Inflammatory macrophage (primary cell): ENCODE data around the gene PGRMC2.
"Not testable (repeated sequence)": the region's sequence is repeated elsewhere in the genome, so short reads cannot be mapped to it uniquely, and the experiment has no call there.

ENCODE experiments used
- DNase-seq, 2 donors: peaks; one replicate each; pipeline ENCODE4 v3.0.0-alpha.2; 2020 to 2022

Gene PGRMC2

DNA sequence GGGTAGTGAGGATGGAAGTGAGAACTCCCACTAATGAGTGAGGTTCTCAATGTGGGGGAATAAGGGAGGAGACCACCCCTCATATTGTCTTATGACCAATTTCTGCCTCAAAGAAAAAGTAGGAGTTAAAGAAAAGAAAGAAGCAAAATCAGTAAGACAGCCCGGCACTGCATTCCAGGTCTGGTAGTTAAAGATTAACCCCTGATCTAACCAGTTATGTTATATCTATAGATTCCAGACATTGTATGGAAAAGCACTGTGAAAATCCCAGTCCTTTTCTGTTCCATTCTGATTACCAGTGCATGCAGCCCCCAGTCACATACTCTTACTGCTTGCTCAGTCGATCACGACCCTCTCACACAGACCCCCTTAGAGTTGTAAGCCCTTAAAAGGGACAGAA, 20.4 kb downstream of the PGRMC2 start:
- not testable (repeated sequence) for DNase-seq

GRCh38 chr4:128265550-128265949, 22.1 kb downstream of the PGRMC2 start:
- not testable (repeated sequence) for DNase-seq

- not testable (repeated sequence) for DNase-seq
Observed at GRCh38 chr4:128259889-128260288, 27.7 kb downstream of the PGRMC2 start.

DNA sequence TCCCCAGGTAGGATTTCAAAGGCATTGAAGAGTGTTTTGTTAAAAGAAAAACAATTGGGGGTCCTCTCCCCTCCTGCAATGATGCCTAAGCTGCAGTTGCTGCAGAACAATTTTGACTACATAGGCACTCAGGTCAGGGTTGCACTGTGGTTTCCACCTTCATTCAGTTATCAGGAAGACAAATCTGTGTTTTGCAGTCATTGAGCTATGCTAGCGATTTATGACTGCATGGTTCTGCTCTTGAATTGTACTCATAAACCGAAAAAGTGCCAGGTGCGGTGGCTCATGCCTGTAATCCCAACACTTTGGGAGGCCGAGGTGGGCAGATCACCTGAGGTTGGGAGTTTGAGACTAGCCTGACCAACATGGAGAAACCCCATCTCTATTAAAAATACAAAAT, 29.4 kb downstream of the PGRMC2 start:
- DNase-seq, result not testable (repeated sequence)

DNA sequence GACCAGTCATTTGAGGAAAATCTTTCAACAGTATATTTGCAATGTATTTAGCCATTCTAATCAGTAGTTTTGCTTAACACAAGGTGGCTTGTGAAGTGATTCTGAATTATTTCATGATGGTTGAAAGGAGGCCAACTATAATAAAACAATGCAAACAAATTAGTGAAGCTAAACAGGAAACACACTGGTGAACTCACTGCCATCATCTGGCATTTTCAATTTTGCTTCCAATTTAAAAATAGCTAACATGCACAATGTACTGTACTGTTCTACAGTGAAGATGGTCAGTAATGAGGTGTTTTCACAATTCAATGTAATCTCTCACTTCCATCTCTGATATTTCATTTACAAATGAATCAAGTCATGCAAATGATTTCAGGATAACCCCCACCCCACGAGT, 31.1 kb downstream of the PGRMC2 start:
- no peak for DNase-seq

DNA sequence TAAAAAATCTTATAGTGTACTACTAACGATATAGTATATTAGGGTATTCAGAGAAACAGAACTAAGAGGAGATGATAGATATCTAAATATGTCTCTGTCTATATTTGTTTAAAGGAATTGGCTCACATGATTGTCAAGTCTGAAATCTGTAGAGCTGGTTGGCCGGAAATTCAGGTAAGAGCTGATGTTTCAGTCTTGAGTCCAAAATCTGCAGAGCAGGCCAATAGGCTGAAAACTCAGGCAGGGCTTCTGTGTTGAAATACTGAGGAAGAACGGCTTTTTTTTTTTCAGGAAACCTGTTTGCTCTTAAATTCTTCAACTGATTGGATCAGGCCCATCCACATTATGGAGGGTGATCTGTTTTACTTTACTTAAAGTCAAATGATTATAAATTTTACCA, 31.7 kb downstream of the PGRMC2 start:
- no peak for DNase-seq

DNA sequence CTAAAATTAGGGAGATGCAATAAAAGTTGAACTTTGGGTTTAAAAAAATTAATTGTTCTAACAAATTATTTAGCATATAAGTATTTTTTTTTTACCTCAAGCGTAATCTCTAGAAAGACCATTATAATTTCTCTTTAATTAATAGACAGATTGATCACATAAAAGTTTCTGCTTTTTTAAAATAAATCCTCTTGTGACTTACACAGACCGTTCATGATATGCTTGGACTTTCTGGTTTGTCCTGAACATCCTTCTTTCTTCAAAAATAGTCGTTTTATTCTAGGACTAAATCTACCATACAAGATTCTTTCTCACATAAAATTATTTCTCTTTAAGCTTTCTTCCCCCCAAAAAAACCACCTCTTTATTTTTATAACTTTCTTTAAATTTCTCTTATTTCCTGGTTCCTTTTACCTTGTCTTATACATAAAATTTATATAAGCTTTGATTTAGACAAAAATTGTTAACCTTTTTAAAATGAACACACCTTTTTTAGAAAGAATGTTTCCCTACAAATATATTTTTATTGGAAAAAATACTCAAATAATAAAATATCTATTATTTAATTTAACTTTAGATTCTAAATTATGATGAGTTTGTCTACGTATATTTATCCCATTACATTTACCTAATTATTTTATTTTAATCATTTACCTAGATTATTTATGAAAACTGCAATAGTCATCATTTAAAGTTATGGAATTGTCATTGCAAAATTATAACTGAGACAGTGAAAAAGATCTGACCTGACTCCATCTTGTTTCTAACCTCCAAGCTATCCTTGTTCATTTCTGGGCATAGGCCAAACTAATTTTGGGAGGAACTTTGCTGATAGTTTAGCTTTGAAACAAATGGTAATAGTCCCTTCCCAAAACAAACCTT, 37.6 kb downstream of the PGRMC2 start:
- DNase-seq, result no peak

GRCh38 chr4:128247906-128248305, 39.7 kb downstream of the PGRMC2 start:
- no peak for DNase-seq

DNA sequence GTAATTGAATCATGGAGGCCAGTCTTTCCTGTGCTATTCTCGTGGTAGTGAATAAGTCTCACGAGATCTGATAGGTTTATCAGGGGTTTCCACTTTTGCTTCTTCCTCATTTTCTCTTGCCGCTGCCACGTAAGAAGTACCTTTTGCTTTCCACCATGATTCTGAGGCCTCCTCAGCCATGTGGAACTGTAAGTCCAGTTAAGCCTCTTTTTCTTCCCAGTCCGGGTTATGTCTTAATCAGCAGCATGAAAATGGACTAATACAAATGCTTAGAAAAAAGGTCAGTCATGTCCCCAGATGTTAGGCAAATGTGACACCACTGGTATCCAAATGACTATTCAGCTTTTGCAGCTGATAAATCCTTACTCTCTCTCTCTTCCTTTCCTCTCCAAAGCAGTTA, 42.2 kb downstream of the PGRMC2 start:
- DNase-seq, result not testable (repeated sequence)

- DNase-seq, result no peak
Observed at GRCh38 chr4:128244379-128244778, 43.2 kb downstream of the PGRMC2 start.

- DNase-seq, result no peak
Observed at GRCh38 chr4:128242601-128243000, 45.0 kb downstream of the PGRMC2 start.

- no peak for DNase-seq
Observed at GRCh38 chr4:128241981-128242380, 45.6 kb downstream of the PGRMC2 start.

DNA sequence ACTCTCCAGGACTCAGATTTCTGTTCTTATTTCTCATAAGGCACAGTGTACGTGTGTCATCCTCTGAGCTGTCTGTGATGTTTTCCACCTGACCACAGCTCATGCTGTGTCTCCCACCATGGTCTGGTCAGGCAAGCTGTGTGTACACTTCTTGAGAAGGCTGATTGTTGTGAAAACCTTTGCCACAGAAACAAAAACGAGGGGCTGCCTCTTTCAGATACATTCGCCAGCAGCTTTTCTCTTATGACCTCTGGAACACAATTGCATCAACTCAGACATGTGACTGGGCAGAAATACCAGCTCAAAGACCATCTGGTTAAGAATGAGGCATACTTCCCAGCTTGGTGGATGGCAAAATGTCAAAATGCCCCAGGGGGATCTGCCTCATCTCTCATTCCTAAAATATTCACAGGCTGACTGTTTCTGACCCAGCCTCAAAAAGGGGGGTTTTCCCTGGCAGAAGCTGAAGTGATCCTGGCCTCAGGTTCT, 46.1 kb downstream of the PGRMC2 start:
- DNase-seq, result no peak

DNA sequence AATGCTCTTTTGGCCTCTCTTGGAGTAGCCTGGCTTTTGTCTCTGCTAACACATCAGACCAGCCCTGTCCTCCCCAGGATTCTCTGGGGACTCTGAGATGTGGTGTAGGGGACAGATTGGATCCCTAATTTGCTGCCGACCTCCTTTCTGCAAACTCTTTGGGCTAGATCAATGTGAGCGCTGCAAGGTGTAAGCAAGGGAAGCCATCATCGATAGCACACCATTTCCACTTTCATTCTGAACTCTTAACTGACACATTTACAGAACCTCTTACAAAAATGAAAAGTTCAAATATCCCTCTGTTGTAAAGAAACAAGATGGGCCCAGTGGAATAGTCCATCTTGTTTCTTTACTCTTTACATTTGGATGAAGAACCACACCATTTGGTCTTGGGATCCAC, 46.6 kb downstream of the PGRMC2 start:
- DNase-seq, result no peak

GRCh38 chr4:128234836-128235235, 52.8 kb downstream of the PGRMC2 start:
- DNase-seq, result no peak

DNA sequence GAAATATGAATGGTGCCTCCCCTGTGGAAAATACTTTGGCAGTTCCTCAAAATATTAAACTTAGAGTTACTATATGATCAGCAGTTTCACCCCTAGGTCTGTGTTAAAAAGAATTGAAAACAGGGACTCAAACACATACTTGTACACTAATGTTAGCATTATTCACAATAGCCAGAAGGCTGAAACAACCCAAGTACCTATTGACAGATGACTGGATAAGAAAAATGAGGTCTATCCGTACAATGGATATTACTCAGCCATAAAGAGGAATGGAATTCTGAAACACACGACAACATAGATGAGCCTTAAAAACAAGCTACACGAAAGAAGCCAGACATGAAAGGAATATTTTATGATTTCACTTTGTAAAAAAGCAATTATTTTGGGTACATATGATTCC, 54.9 kb downstream of the PGRMC2 start:
- DNase-seq, result no peak

GRCh38 chr4:128228845-128229795, 58.5 kb downstream of the PGRMC2 start:
- no peak for DNase-seq

GRCh38 chr4:128227991-128228571, 59.5 kb downstream of the PGRMC2 start:
- DNase-seq, result no peak

GRCh38 chr4:128225148-128225547, 62.5 kb downstream of the PGRMC2 start:
- no peak for DNase-seq

DNA sequence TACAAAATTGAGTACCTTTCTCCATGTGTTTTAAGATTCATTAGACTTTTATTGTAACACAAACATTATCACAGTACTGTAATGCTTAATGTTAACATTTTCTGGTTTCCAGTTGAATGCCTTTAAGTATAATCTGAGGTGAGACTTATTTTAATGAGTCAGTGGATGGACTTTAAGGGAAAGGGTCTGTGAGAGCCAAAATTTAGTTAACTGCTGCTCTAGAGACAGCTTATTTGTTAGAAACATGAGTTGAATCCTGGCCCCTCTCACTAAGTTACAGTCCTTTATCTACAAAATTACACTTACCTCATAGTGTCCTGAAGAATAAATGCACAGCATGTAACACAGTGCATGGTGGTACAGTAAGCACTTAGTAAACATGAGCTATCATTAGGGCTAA, 66.0 kb downstream of the PGRMC2 start:
- DNase-seq, result no peak

DNA sequence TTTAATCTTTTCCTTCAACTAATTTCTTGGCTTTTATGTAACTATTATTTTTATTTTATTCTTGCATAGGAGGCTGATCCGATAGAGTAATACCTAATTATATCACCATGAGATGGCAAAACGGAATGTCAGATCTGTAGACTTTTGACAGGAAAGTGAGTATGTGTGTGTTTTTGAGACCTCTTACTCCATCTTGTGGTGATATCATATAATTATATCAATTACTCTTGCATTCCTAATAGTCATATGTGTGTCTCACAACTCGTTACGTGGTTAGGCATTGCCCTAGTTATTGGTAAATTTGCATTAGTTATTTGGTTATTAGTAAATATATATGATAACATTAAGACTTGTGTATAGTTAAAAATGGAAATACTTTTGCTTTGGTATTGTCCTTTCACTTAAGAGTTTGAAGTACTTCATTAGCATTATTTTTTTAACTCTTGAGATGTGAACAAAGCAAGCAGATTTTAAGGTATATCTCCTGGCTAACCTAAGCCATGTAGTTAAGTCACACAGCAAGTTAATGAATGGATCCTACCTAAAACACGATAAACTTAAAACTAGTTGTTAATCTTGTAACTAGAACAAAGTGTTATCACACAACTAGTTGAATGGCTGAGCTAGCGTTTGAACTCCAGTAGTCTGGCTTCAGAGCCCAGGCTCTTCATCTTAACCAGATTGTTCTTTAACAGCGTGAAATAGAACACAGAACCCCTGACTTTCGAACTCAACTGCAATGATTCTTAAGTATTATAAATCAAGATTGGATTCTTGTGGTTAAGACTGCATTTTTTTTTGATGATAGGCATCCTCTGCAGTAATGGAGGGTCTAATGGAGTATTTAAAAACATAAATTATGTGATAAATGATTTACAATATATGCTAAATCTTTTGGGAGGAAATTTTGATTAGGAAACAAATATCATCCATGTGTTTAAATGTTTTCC, 67.1 kb downstream of the PGRMC2 start:
- peak in 1 of 2 donors; percentile 39 for DNase-seq
